Fibroblast of peridontal ligament (primary cell): Measurements from ENCODE around the gene AOPEP.

ENCODE experiments used
- DNase-seq: peaks from one replicate; pipeline ENCODE4 v3.0.0-alpha.2; 2010; ENCODE audit errors: extremely low read depth

AOPEP gene

GRCh38 chr9:95096381-95096780 is 369.9 kb downstream of the AOPEP start:
- DNase-seq, result no peak

- no peak for DNase-seq
Observed at GRCh38 chr9:95096807-95097206, 370.3 kb downstream of the AOPEP start.

- DNase-seq, result no peak
Observed at GRCh38 chr9:95097279-95097678, 370.8 kb downstream of the AOPEP start.

- DNase-seq, result no peak
Observed at GRCh38 chr9:95098391-95098921, 372.0 kb downstream of the AOPEP start.

GRCh38 chr9:95099321-95100070 is 373.0 kb downstream of the AOPEP start:
- no peak for DNase-seq

- no peak for DNase-seq
Observed at GRCh38 chr9:95100071-95100627, 373.6 kb downstream of the AOPEP start.

- no peak for DNase-seq
Observed at GRCh38 chr9:95101326-95101725, 374.8 kb downstream of the AOPEP start.

- no peak for DNase-seq
Observed at GRCh38 chr9:95102001-95102433, 375.5 kb downstream of the AOPEP start.

GRCh38 chr9:95102572-95102971 is 376.1 kb downstream of the AOPEP start:
- no peak for DNase-seq

GRCh38 chr9:95103281-95103771 is 376.8 kb downstream of the AOPEP start:
- no peak for DNase-seq

GRCh38 chr9:95103871-95104580 is 377.5 kb downstream of the AOPEP start:
- no peak for DNase-seq

GRCh38 chr9:95104581-95104960 is 378.1 kb downstream of the AOPEP start:
- DNase-seq, result no peak

- no peak for DNase-seq
Observed at GRCh38 chr9:95104980-95105379, 378.5 kb downstream of the AOPEP start.

- no peak for DNase-seq
Observed at GRCh38 chr9:95105519-95106287, 379.2 kb downstream of the AOPEP start.

- DNase-seq, result peak; percentile 82
Observed at GRCh38 chr9:95107001-95107749, 380.7 kb downstream of the AOPEP start.

- no peak for DNase-seq
Observed at GRCh38 chr9:95107976-95108375, 381.5 kb downstream of the AOPEP start.

GRCh38 chr9:95108777-95109176 is 382.3 kb downstream of the AOPEP start:
- DNase-seq, result no peak

GRCh38 chr9:95109456-95109855 is 383.0 kb downstream of the AOPEP start:
- no peak for DNase-seq

GRCh38 chr9:95110921-95111525 is 384.5 kb downstream of the AOPEP start:
- DNase-seq, result no peak

- no peak for DNase-seq
Observed at GRCh38 chr9:95111716-95112115, 385.2 kb downstream of the AOPEP start.
